Keratinocyte (primary cell): Measurements from ENCODE around the gene LIMA1.

Experiments used
- EZH2 ChIP-seq: IDR thresholded peaks from one replicate; pipeline ENCODE4 v1.6.1; 2012; ENCODE audit warnings: inconsistent platforms, mild to moderate bottlenecking, low read length, moderate library complexity
- TF ChIP-seq, protein P1 (sequence below), 3 experiments: IDR thresholded peaks in 1 of 3; conservative IDR thresholded peaks in 1 of 3; optimal IDR thresholded peaks in 1 of 3; 2 replicates in 2 of 3; 3 replicates in 1 of 3; pipeline versions ENCODE3 to v1.5.1; 2011; ENCODE audit warnings: low read length in 3 of 3, mild to moderate bottlenecking in 3 of 3, moderate library complexity in 2 of 3, control low read depth in 1 of 3, inconsistent platforms in 1 of 3; ENCODE audit not compliant: insufficient read depth in 2 of 3; ENCODE audit errors: extremely low read depth in 1 of 3

DNA sequence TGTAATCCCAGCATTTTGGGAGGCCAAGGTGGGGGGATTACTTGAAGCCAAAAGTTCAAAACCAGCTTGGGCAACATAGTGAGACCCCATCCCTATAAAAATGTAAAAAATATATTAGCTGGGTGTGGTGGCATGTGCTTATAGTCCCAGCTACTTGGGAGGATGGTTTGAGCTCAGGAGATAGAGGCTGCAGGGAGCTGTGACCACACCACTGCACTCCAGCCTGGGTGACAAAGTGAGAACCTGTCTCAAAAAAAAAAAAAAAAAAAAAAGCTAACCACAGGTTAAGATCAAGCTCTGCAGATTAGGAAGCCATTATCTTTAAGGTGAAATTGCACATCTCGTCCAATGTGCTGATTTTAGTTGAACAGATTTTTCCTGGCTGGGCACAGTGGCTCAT is 92.5 kb downstream of the LIMA1 start:
- TF ChIP-seq, protein P1, sequence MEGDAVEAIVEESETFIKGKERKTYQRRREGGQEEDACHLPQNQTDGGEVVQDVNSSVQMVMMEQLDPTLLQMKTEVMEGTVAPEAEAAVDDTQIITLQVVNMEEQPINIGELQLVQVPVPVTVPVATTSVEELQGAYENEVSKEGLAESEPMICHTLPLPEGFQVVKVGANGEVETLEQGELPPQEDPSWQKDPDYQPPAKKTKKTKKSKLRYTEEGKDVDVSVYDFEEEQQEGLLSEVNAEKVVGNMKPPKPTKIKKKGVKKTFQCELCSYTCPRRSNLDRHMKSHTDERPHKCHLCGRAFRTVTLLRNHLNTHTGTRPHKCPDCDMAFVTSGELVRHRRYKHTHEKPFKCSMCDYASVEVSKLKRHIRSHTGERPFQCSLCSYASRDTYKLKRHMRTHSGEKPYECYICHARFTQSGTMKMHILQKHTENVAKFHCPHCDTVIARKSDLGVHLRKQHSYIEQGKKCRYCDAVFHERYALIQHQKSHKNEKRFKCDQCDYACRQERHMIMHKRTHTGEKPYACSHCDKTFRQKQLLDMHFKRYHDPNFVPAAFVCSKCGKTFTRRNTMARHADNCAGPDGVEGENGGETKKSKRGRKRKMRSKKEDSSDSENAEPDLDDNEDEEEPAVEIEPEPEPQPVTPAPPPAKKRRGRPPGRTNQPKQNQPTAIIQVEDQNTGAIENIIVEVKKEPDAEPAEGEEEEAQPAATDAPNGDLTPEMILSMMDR (optimal IDR thresholded peaks at IDR 0.05 in 1 of 3, IDR thresholded peaks at IDR 0.05 in 1 of 3, conservative IDR thresholded peaks at IDR 0.05 in 1 of 3; ENCODE audit: extremely low read depth in 1 of 3, insufficient read depth in 2 of 3, low read length in 3 of 3), result no peak
- no peak for TF ChIP-seq EZH2
